Endodermal cell (in vitro differentiated cells): ENCODE data around the gene TULP1. TPM values are rescaled to one million over a fixed set of nuclear protein-coding genes. Genes with fewer than 3 reads are reported as not detected.
A peak's percentile ranks its signal among the peaks of the same experiment; 100 is the strongest.

ENCODE experiments used
- DNase-seq: peaks from one replicate; pipeline ENCODE4 v3.0.0-alpha.2; 2017
- H3K27ac ChIP-seq: 2 replicates; pipeline ENCODE4 v1.5.1; 2013; ENCODE audit warnings: mild to moderate bottlenecking, low read depth, low read length, moderate library complexity
- H3K27me3 ChIP-seq: 2 replicates; pipeline ENCODE4 v1.6.1; 2013; ENCODE audit warnings: mild to moderate bottlenecking, low read length, moderate library complexity; ENCODE audit not compliant: insufficient read depth, control insufficient read depth, poor library complexity, severe bottlenecking
- H3K36me3 ChIP-seq: 2 replicates; pipeline ENCODE4 v1.7.0; 2013; ENCODE audit warnings: mild to moderate bottlenecking, low read length, moderate library complexity; ENCODE audit not compliant: control insufficient read depth, insufficient read depth
- H3K4me1 ChIP-seq: one replicate; pipeline ENCODE4 v1.7.0; 2013; ENCODE audit warnings: low read length; ENCODE audit not compliant: control insufficient read depth, insufficient read depth
- H3K4me3 ChIP-seq: 2 replicates; pipeline ENCODE4 v1.5.1; 2013; ENCODE audit warnings: mild to moderate bottlenecking, low read length, moderate library complexity
- H3K9ac ChIP-seq: 2 replicates; pipeline ENCODE4 v1.6.1; 2013; ENCODE audit warnings: mild to moderate bottlenecking, low read length, moderate library complexity; ENCODE audit not compliant: poor library complexity, severe bottlenecking; ENCODE audit errors: extremely low read depth
- H3K9me3 ChIP-seq: 2 replicates; pipeline ENCODE4 v1.6.1; 2013; ENCODE audit warnings: mild to moderate bottlenecking, low read length, moderate library complexity; ENCODE audit not compliant: control insufficient read depth
- H3K27ac Mint-ChIP-seq: 2 replicates; pipeline ENCODE4 v1.8.0; 2020; ENCODE audit warnings: mixed read lengths
- H3K27me3 Mint-ChIP-seq: 2 replicates; pipeline ENCODE4 v1.8.0; 2021; ENCODE audit warnings: mild to moderate bottlenecking, mixed read lengths; ENCODE audit not compliant: insufficient read depth
- H3K36me3 Mint-ChIP-seq: 2 replicates; pipeline ENCODE4 v1.8.0; 2020; ENCODE audit warnings: low read depth, mixed read lengths
- H3K4me1 Mint-ChIP-seq: 2 replicates; pipeline ENCODE4 v1.8.0; 2020; ENCODE audit warnings: mixed read lengths
- H3K4me3 Mint-ChIP-seq: 2 replicates; pipeline ENCODE4 v1.8.0; 2020; ENCODE audit warnings: mild to moderate bottlenecking, moderate library complexity, mixed read lengths
- H3K9me3 Mint-ChIP-seq: 2 replicates; pipeline ENCODE4 v1.8.0; 2020; ENCODE audit warnings: mild to moderate bottlenecking, mixed read lengths
- CTCF ChIP-seq: fragments of 200-600 bp; sonication (generic); conservative IDR thresholded peaks from 2 replicates; pipeline ENCODE4 v1.5.0; 2021; ENCODE audit warnings: antibody characterized with exemption, mild to moderate bottlenecking
- WGBS, 2 experiments: methylation state at CpG; one replicate each; pipeline versions ENCODE4 v1.1.5 to v1.1.7; 2013; ENCODE audit warnings: missing lambda C conversion rate in 2 of 2, mixed read lengths in 1 of 2; ENCODE audit not compliant: insufficient coverage in 1 of 2, insufficient read length in 1 of 2; 5-methylcytosine and 5-hydroxymethylcytosine counted together
- long read RNA-seq, 4 experiments: library from polyadenylated mRNA in 2 of 4; library from RNA in 1 of 4; library from capped mRNA in 1 of 4; stranded (forward) in 3 of 4; unstranded in 1 of 4; transcript quantifications; one replicate each; pipeline ENCODE4 v2.0.0, GENCODE V29; 2020 to 2021; ENCODE audit warnings: inconsistent platforms in 1 of 4
- polyA plus RNA-seq, 2 experiments: library from polyadenylated mRNA; stranded (reverse); fragments of 50-300 nt; gene quantifications; one replicate each; pipeline ENCODE4 v1.2.3, GENCODE V29; 2013
- total RNA-seq, 2 donors: library from RNA; stranded (reverse); fragmentation: NEBNext Ultra II Directional in 1 of 2; extraction: Animal tissue kit (Norgen Biotek cat#: 25700) in 1 of 2; gene quantifications; 2 replicates in 1 of 2; 3 replicates in 1 of 2; pipeline ENCODE4 v1.2.1, GENCODE V29; 2021

Gene TULP1
- total RNA-seq, result 1 to 10 TPM in 1 of 2 donors, under 1 TPM in 1; 0.29 to 4.0 TPM
- 0.25 TPM for polyA plus RNA-seq (2013, experiment 1 of 2)
- 0.12 TPM for polyA plus RNA-seq (2013, experiment 2 of 2)
- long read RNA-seq, experiment 1, partial matches to known transcripts, result 1 of 3 reads
- long read RNA-seq, experiment 1, other reads (novel, unspliced or antisense), result 2 of 3 reads
- long read RNA-seq, experiment 2, partial matches to known transcripts, result 4 of 10 reads
- long read RNA-seq, experiment 2, other reads (novel, unspliced or antisense), result 6 of 10 reads
- long read RNA-seq, experiment 3, result 0 reads
- long read RNA-seq, experiment 4, partial matches to known transcripts, result 4 of 6 reads
- long read RNA-seq, experiment 4, other reads (novel, unspliced or antisense), result 2 of 6 reads

DNA sequence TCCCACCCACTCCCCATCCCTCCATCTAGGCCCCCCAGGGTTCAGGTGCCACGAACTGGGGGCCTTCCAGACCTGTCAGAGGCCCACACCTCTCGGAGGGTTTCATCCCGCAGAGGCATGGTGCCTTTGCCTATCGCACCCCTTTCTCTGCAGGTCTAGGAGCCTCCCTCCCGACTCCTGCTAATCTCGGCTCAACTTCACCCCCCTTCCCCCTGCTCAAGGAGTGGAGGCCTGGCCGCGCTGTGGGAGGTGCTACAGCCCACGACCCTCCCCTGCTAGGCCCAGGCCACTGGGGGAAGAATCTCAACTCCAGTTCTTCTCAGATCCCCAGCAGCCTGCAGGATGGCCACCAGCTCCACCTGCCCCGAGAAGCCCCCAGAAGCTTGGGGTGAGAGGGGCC lies at the start of gene TULP1:
TSS of gene TULP1 (minus strand) at position 157 of the 400 bp plus-strand sequence. CDS start at position 119, 38 bp downstream.
- Histone ChIP-seq H3K9ac (no peak within 1 kb of the TSS), H3K4me3 (no peak within 1 kb of the TSS), H3K9me3 (no peaks in the 10 kb centered on the region), H3K27me3 (no peaks in the 10 kb centered on the region), H3K27ac (no peak within 1 kb of the TSS), H3K4me1 (no peaks in the 10 kb centered on the region), H3K36me3 (no peaks in the 10 kb centered on the region)
- no peaks in the 10 kb centered on the region for H3K4me1 Mint-ChIP-seq
- H3K4me3 Mint-ChIP-seq, result no peak within 1 kb of the TSS
- no peaks in the 10 kb centered on the region for H3K36me3 Mint-ChIP-seq
- no peak for TF ChIP-seq CTCF
- no peaks in the 10 kb centered on the region for H3K9me3 Mint-ChIP-seq
- no peak within 1 kb of the TSS for H3K27ac Mint-ChIP-seq
- 74 to 76% methylated on average over 6 to 10 of the region's 10 CpGs for WGBS, 2 experiments
- peak; percentile 64 for DNase-seq
- H3K27me3 Mint-ChIP-seq, result peaks cover 7% of the 10 kb centered on the region

DNA sequence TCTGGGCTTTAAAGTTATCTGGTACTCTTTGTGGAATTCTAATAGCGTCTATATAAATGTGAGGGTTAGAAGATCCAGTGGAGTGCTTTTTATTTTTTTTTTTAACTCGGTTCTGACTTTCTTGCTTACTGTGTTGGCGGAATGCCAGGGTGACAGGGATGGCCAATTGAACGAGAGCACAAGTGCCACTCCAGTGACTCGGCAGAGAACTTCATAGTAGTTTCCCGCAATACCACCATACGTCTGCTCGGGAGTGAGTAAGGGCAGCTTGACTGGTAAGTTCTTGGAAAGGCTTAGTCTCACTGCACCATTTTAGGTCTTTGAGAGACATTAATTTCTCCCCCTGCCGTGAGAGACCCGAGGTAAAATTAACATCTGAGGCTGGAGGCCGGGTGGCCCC lies 49.4 kb upstream of the TULP1 start:
- Mint-ChIP-seq H3K27me3 (no peaks in the 10 kb centered on the region), H3K27ac (no peak overlapping the region), H3K36me3 (peaks cover 4% of the 10 kb centered on the region), H3K4me1 (no peaks in the 10 kb centered on the region), H3K4me3 (no peak overlapping the region), H3K9me3 (peaks cover 11% of the 10 kb centered on the region)
- peaks cover 8% of the 10 kb centered on the region for H3K9me3 ChIP-seq
- H3K4me3 ChIP-seq, result no peak overlapping the region
- H3K36me3 ChIP-seq, result no peaks in the 10 kb centered on the region
- H3K27ac ChIP-seq, result no peak overlapping the region
- WGBS, 2 experiments, result 87 to 91% methylated on average over 8 to 11 of the region's 11 CpGs
- no peak for DNase-seq
- no peaks in the 10 kb centered on the region for H3K4me1 ChIP-seq
- no peaks in the 10 kb centered on the region for H3K27me3 ChIP-seq
- TF ChIP-seq CTCF, result no peak
- H3K9ac ChIP-seq, result no peak overlapping the region

DNA sequence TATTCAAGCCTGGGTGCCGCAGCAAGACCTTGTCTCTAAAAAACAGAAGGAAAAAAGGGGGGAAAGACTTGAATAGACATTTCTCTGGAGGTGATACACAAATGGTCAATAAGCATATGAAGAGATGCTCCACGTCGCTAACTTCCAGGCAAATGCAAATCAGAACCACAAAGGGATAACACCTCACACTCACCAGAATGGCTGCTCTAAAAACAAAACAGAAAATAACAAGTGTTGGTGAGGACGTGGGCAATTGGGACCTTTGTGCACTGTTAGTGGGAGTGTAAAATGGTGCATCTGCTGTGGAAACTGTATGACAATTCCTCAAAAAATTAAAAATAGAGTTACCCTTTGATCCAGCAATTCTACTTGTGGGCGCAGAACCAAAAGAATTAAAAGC lies 48.4 kb upstream of the TULP1 start:
- Histone ChIP-seq H3K4me1 (no peaks in the 10 kb centered on the region), H3K9ac (no peak overlapping the region), H3K4me3 (no peak overlapping the region), H3K27ac (no peak overlapping the region), H3K36me3 (no peaks in the 10 kb centered on the region), H3K9me3 (no peaks in the 10 kb centered on the region), H3K27me3 (no peaks in the 10 kb centered on the region)
- DNase-seq, result no peak
- Mint-ChIP-seq H3K27ac (no peak overlapping the region), H3K9me3 (peaks cover 2% of the 10 kb centered on the region), H3K4me1 (no peaks in the 10 kb centered on the region), H3K36me3 (no peaks in the 10 kb centered on the region), H3K27me3 (no peaks in the 10 kb centered on the region), H3K4me3 (no peak overlapping the region)
- 60 to 71% methylated on average over 1 to 5 of the region's 5 CpGs for WGBS, 2 experiments
- no peak for TF ChIP-seq CTCF
